Activated CD4-positive, CD25-positive, alpha-beta regulatory T cell treated with anti-CD3 and anti-CD28 coated beads, Interleukin-2, amount 50 U/mL, for 24 hours (primary cell): ENCODE data around the gene B3GNT5.

Experiments used
- ATAC-seq, 2 donors: fragments of 150-1000 bp; cut with Tn5 transposase; one replicate each; pipeline ENCODE4 v1.10.0; 2021; ENCODE audit warnings: mild to moderate bottlenecking in 1 of 2, moderate library complexity in 1 of 2

Gene B3GNT5

GRCh38 chr3:183295211-183295610 lies 42.2 kb downstream of the B3GNT5 start:
- no peak for ATAC-seq

- no peak for ATAC-seq
Observed at GRCh38 chr3:183296944-183297343, 43.9 kb downstream of the B3GNT5 start.

- ATAC-seq: no peak
Observed at GRCh38 chr3:183298701-183299153, 45.7 kb downstream of the B3GNT5 start.

- no peak for ATAC-seq
Observed at GRCh38 chr3:183299976-183300375, 46.9 kb downstream of the B3GNT5 start.

GRCh38 chr3:183300996-183301562 lies 48.0 kb downstream of the B3GNT5 start:
- ATAC-seq: no peak

GRCh38 chr3:183301937-183302580 lies 49.0 kb downstream of the B3GNT5 start:
- ATAC-seq: no peak

GRCh38 chr3:183303690-183304089 lies 50.6 kb downstream of the B3GNT5 start:
- no peak for ATAC-seq

- ATAC-seq: peak; percentile 72 to 86
Observed at GRCh38 chr3:183306798-183307671, 54.0 kb downstream of the B3GNT5 start.

GRCh38 chr3:183307749-183308148 lies 54.7 kb downstream of the B3GNT5 start:
- no peak for ATAC-seq

- ATAC-seq: no peak
Observed at GRCh38 chr3:183308751-183309150, 55.7 kb downstream of the B3GNT5 start.

- no peak for ATAC-seq
Observed at GRCh38 chr3:183309276-183309675, 56.2 kb downstream of the B3GNT5 start.

- ATAC-seq: no peak
Observed at GRCh38 chr3:183310936-183311335, 57.9 kb downstream of the B3GNT5 start.

- no peak for ATAC-seq
Observed at GRCh38 chr3:183312433-183312832, 59.4 kb downstream of the B3GNT5 start.

- ATAC-seq: no peak
Observed at GRCh38 chr3:183313351-183313750, 60.3 kb downstream of the B3GNT5 start.

GRCh38 chr3:183313764-183314163 lies 60.7 kb downstream of the B3GNT5 start:
- ATAC-seq: no peak

GRCh38 chr3:183315739-183316138 lies 62.7 kb downstream of the B3GNT5 start:
- no peak for ATAC-seq

- ATAC-seq: no peak
Observed at GRCh38 chr3:183317271-183317670, 64.2 kb downstream of the B3GNT5 start.

- no peak for ATAC-seq
Observed at GRCh38 chr3:183317886-183318865, 65.1 kb downstream of the B3GNT5 start.

GRCh38 chr3:183318877-183319276 lies 65.8 kb downstream of the B3GNT5 start:
- no peak for ATAC-seq

- peak in 1 of 2 donors; percentile 17 for ATAC-seq
Observed at GRCh38 chr3:183319371-183319770, 66.3 kb downstream of the B3GNT5 start.
